Adrenal gland (tissue), 12 donors: ENCODE measurements around the gene MICAL3. TPM values are rescaled to one million over a fixed set of nuclear protein-coding genes. Genes with fewer than 3 reads are reported as not detected.

ENCODE experiments used
- DNase-seq, 7 donors: peaks; one replicate each; pipeline ENCODE4 v3.0.0-alpha.2; 2019 to 2020
- H3K27ac ChIP-seq, 5 donors: fragments of 200-600 bp; sonication (generic) in 4 of 5; 1 replicate in 3 of 5; 2 replicates in 2 of 5; pipeline versions ENCODE4 v1.5.1 to v1.8.0; 2016 to 2020; ENCODE audit warnings: mild to moderate bottlenecking in 1 of 5
- H3K27me3 ChIP-seq: fragments of 200-600 bp; 2 replicates; pipeline ENCODE4 v1.8.0; 2021
- H3K36me3 ChIP-seq, 2 donors: fragments of 200-600 bp; replicated peaks in 1 of 2; 1 replicate in 1 of 2; 2 replicates in 1 of 2; pipeline versions ENCODE4 v1.5.1 to v1.8.0; 2018 to 2022
- H3K4me1 ChIP-seq, 2 donors: fragments of 200-600 bp; replicated peaks in 1 of 2; 1 replicate in 1 of 2; 2 replicates in 1 of 2; pipeline versions ENCODE4 v1.5.1 to v1.8.0; 2018 to 2021
- H3K4me3 ChIP-seq, 4 donors: fragments of 200-600 bp; sonication (generic) in 3 of 4; one replicate each; pipeline ENCODE4 v1.5.1; 2016 to 2018
- H3K9me3 ChIP-seq, 3 donors: fragments of 200-600 bp; sonication (generic) in 1 of 3; replicated peaks in 1 of 3; 1 replicate in 2 of 3; 2 replicates in 1 of 3; pipeline versions ENCODE4 v1.5.1 to v1.8.0; 2016 to 2021
- CTCF ChIP-seq, 6 experiments: fragments of 450-650 bp in 4 of 6; fragments of 200-600 bp in 2 of 6; sonication (generic) in 1 of 6; IDR thresholded peaks; 1 replicate in 5 of 6; 2 replicates in 1 of 6; pipeline versions ENCODE4 v1.5.1 to v1.8.0; 2016 to 2021; ENCODE audit warnings: antibody characterized with exemption in 6 of 6, mild to moderate bottlenecking in 2 of 6, moderate library complexity in 1 of 6
- POLR2A ChIP-seq, 2 donors: fragments of 450-650 bp; IDR thresholded peaks; one replicate each; pipeline ENCODE4 v1.6.1; 2017; ENCODE audit warnings: antibody characterized with exemption in 2 of 2, mild to moderate bottlenecking in 2 of 2, moderate library complexity in 1 of 2
- WGBS, 4 donors: extraction: QIAGEN DNeasy Blood & Tissue Kit in 2 of 4; methylation state at CpG; one replicate each; pipeline versions ENCODE4 v1.1.5 to v1.1.7; 2013 to 2017; 5-methylcytosine and 5-hydroxymethylcytosine counted together
- intact Hi-C, 2 donors: fragments of 100-400 bp; cut with DNase I; formaldehyde crosslinking; loops; one replicate each; pipeline versions ENCODE4 v1.14.1 to v1.15.0; 2022 to 2023
- polyA plus RNA-seq, 3 donors: library from polyadenylated mRNA; stranded (reverse); fragments of 200-250 nt in 2 of 3; fragments of 350-450 nt in 1 of 3; fragmentation: Illumina TruSeq in 1 of 3; extraction: RNeasy Lipid Tissue Mini Kit (QIAGEN cat#74804) in 1 of 3; gene quantifications; one replicate each; pipeline ENCODE4 v1.2.3, GENCODE V29; 2013 to 2014
- total RNA-seq, 9 donors: library from RNA; depleted of rRNA in 4 of 9; stranded (reverse); fragments of >200 nt in 4 of 9; fragments of 120-200 nt in 1 of 9; fragmentation: NEBNext Ultra II Directional in 1 of 9; extraction: Animal tissue kit (Norgen Biotek cat#: 25700) in 1 of 9; gene quantifications; one replicate each; pipeline versions ENCODE4 v1.1.0 to v1.2.4, GENCODE V29; 2013 to 2023
- donor health status: healthy with polysubstance abuse.
- donor health status: Bipolar disorder and iron deficiency.
- donor health status: DM: yes; HTN: yes; CAD: no.
- donor health status: DM: no; HTN: no; CAD: no.
- donor health status: DM: no; HTN: no; CAD: no.
- donor health status: DM: yes; HTN: yes; CAD: no.

Gene MICAL3
- total and polyA plus RNA-seq, 12 donors = 10.9 to 82.6 (median 34.4) TPM

- WGBS, 4 donors = 64 to 82% (median 77%) methylated on average over 7 of the region's 7 CpGs
- Histone ChIP-seq H3K4me1 (peaks cover 14 to 22% of the 10 kb centered on the region in 2 donors), H3K9me3 (no peaks in the 10 kb centered on the region), H3K4me3 (no peak overlapping the region), H3K27me3 (no peaks in the 10 kb centered on the region), H3K36me3 (no peaks in the 10 kb centered on the region), H3K27ac (no peak overlapping the region)
- intact Hi-C loops = no loop called here
- no peak for DNase-seq
- TF ChIP-seq CTCF (IDR thresholded peaks at IDR 0.05) (no peak), POLR2A (IDR thresholded peaks at IDR 0.05) (no peak)
These were observed 41.7 kb downstream of the MICAL3 start for GRCh38 chr22:17982572-17983141.

- Histone ChIP-seq H3K4me1 (peaks cover 14 to 22% of the 10 kb centered on the region in 2 donors), H3K36me3 (no peaks in the 10 kb centered on the region), H3K9me3 (no peaks in the 10 kb centered on the region), H3K27ac (no peak overlapping the region), H3K27me3 (no peaks in the 10 kb centered on the region), H3K4me3 (no peak overlapping the region)
- no peak for DNase-seq
- WGBS, 4 donors = 77 to 94% (median 92%) methylated on average over 6 of the region's 6 CpGs
- TF ChIP-seq CTCF (IDR thresholded peaks at IDR 0.05) (no peak), POLR2A (IDR thresholded peaks at IDR 0.05) (no peak)
- intact Hi-C loops = no loop called here
These were observed 42.9 kb downstream of the MICAL3 start for GRCh38 chr22:17981497-17981896.

- Histone ChIP-seq H3K27me3 (no peaks in the 10 kb centered on the region), H3K4me1 (peaks cover 14 to 22% of the 10 kb centered on the region in 2 donors), H3K9me3 (no peaks in the 10 kb centered on the region), H3K36me3 (no peaks in the 10 kb centered on the region), H3K27ac (peak overlapping the region in 3 of 5 donors; percentile 1 to 51 (median 48)), H3K4me3 (peak overlapping the region in 1 of 4 donors; percentile 39)
- 2 to 26% (median 9%) methylated on average over 13 of the region's 13 CpGs for WGBS, 4 donors
- DNase-seq = peak in 6 of 7 donors; percentile 47 to 76 (median 59)
- TF ChIP-seq POLR2A (IDR thresholded peaks at IDR 0.05) = no peak
- TF ChIP-seq CTCF (IDR thresholded peaks at IDR 0.05) = no peak
- intact Hi-C loops = no loop called here
These were observed 43.7 kb downstream of the MICAL3 start for GRCh38 chr22:17980638-17981051.

- Histone ChIP-seq H3K9me3 (no peaks in the 10 kb centered on the region), H3K27ac (peak overlapping the region in 3 of 5 donors; percentile 1 to 51 (median 2)), H3K4me3 (peak overlapping the region in 1 of 4 donors; percentile 39), H3K36me3 (no peaks in the 10 kb centered on the region), H3K27me3 (no peaks in the 10 kb centered on the region), H3K4me1 (peaks cover 14 to 22% of the 10 kb centered on the region in 2 donors)
- DNase-seq = no peak
- 57 to 76% (median 63%) methylated on average over 7 of the region's 7 CpGs for WGBS, 4 donors
- TF ChIP-seq CTCF (IDR thresholded peaks at IDR 0.05) (no peak), POLR2A (IDR thresholded peaks at IDR 0.05) (no peak)
- intact Hi-C loops = no loop called here
These were observed 44.3 kb downstream of the MICAL3 start for GRCh38 chr22:17980015-17980590.
